ENCODE measurements around the gene BRD7.

DNA sequence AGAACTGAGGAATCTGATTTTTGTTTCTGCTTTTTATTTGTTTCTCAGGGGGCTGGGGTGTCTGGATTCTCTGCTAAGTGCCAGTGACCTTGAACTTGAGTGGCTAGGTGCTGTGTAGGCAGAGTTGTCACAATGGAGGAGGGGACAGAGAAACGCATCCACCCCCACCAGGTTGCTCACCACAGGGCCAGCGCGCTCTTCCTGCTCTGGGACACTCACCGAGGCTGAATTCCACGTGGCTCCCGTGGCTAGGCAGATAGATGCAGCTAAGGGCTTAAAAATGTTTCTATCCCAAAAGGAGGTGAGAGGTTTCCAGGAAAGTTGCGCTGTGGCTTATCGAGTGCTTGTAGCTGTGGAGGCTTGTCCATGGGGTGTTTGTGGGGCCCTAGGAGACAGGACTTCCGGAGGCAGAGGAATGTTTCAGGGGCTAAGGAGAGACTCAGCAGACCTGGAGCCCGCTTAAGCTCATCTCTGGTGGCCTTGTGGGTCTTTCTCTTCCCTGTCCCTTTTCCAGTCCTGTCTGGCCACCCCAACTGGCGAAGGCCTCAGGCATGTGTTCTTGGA, 65.7 kb downstream of the BRD7 start:
- TF ChIP-seq, protein P1, sequence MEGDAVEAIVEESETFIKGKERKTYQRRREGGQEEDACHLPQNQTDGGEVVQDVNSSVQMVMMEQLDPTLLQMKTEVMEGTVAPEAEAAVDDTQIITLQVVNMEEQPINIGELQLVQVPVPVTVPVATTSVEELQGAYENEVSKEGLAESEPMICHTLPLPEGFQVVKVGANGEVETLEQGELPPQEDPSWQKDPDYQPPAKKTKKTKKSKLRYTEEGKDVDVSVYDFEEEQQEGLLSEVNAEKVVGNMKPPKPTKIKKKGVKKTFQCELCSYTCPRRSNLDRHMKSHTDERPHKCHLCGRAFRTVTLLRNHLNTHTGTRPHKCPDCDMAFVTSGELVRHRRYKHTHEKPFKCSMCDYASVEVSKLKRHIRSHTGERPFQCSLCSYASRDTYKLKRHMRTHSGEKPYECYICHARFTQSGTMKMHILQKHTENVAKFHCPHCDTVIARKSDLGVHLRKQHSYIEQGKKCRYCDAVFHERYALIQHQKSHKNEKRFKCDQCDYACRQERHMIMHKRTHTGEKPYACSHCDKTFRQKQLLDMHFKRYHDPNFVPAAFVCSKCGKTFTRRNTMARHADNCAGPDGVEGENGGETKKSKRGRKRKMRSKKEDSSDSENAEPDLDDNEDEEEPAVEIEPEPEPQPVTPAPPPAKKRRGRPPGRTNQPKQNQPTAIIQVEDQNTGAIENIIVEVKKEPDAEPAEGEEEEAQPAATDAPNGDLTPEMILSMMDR (IDR thresholded peaks at IDR 0.05): no peak
- no peak for TF ChIP-seq POLR2A (IDR thresholded peaks at IDR 0.05)

All from testis (tissue), 2 donors.